ENCODE data around the gene NME3. TPM values are rescaled to one million over a fixed set of nuclear protein-coding genes. Genes with fewer than 3 reads are reported as not detected.

The NME3 gene
- total RNA-seq, 1 donor = 63.9 TPM

GRCh38 chr16:1724491-1724890, 46.9 kb downstream of the NME3 start:
- no peak overlapping the region for H3K4me3 ChIP-seq (ENCODE audit: low read depth, low read length)
- TF ChIP-seq CTCF (IDR thresholded peaks at IDR 0.05; ENCODE audit: insufficient read depth, low read depth, low read length) = no peak
- DNase-seq (ENCODE audit: low read depth) = no peak

DNA sequence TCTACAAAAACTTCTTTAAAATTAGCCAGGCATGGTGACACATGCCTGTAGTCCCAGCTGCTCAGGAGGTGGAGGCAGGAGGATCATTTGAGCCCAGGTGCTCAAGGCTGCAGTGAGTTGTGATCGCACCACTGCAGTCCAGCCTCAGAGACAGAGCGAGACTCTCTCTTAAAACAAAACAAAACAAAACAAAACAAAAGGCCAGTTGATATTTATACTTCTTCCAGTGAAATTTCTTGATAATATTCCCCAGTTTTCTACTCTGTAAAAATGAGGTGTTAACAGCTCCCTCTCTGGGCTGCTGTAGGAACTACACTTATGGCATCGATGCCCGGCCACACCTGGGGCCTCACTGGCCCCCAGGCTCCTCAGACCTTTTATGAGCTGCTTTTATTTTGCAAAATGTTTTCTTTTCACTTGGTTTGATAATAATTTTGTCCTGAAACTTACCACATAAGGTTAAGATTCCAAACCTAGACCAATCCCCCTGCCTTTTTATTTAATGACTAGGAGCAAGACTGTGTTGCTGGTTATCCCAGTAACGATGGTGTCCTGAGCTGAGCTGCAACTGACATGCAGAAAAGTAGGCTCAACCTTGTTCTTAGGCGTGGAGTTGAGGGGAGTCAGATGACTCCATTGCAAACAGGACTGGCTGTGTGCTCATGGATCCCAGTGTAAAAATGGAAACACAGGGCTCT, 47.7 kb downstream of the NME3 start:
- H3K4me3 ChIP-seq (ENCODE audit: low read depth, low read length) = no peak overlapping the region
- TF ChIP-seq CTCF (IDR thresholded peaks at IDR 0.05; ENCODE audit: insufficient read depth, low read depth, low read length) = peak; percentile 86
- peak; percentile 53 for DNase-seq (ENCODE audit: low read depth)

GRCh38 chr16:1721372-1721771, 50.0 kb downstream of the NME3 start:
- no peak for TF ChIP-seq CTCF (IDR thresholded peaks at IDR 0.05; ENCODE audit: insufficient read depth, low read depth, low read length)
- no peak for DNase-seq (ENCODE audit: low read depth)
- H3K4me3 ChIP-seq (ENCODE audit: low read depth, low read length) = no peak overlapping the region

Small RNAs within 50 kb of the gene (small RNA-seq; reads per million reads assigned to genes)
- 0.38 reads per million for gene MIR3177

Other genes starting within 250 kb of the NME3 start
- gene TMEM204, start 237.9 kb downstream of the NME3 start, total RNA-seq = 22.5 and 36.1 TPM in 2 replicates
- 19.6 and 24.6 TPM in 2 replicates for gene IFT140, start 159.5 kb downstream of the NME3 start, total RNA-seq
- 10.3 and 10.4 TPM in 2 replicates for gene CRAMP1, start 159.2 kb downstream of the NME3 start, total RNA-seq
- gene JPT2, start 93.3 kb downstream of the NME3 start, total RNA-seq = 39.3 and 61.7 TPM in 2 replicates
- gene MAPK8IP3, start 65.3 kb downstream of the NME3 start, total RNA-seq = 37.1 and 61.5 TPM in 2 replicates
- 13.9 and 15.5 TPM in 2 replicates for gene EME2, start 1.3 kb upstream of the NME3 start, total RNA-seq
- 52.7 and 67.0 TPM in 2 replicates for gene MRPS34, start 1.6 kb upstream of the NME3 start, total RNA-seq
- gene SPSB3, start 11.0 kb upstream of the NME3 start, total RNA-seq = 20.3 and 25.5 TPM in 2 replicates
- gene NUBP2, start 11.4 kb upstream of the NME3 start, total RNA-seq = 54.8 and 78.0 TPM in 2 replicates
- under 0.01 TPM in 1 of 2 replicates, not detected in the other for gene IGFALS, start 22.2 kb upstream of the NME3 start, total RNA-seq
- 22.5 and 24.6 TPM in 2 replicates for gene HAGH, start 55.3 kb upstream of the NME3 start, total RNA-seq
- gene FAHD1, start 55.7 kb upstream of the NME3 start, total RNA-seq = 51.8 and 63.8 TPM in 2 replicates
- under 0.01 TPM in 1 of 2 replicates, not detected in the other for gene MEIOB, start 100.6 kb upstream of the NME3 start, total RNA-seq
- not detected in 2 replicates for gene HS3ST6, start 146.9 kb upstream of the NME3 start, total RNA-seq
- 14.2 and 16.4 TPM in 2 replicates for gene MSRB1, start 171.7 kb upstream of the NME3 start, total RNA-seq
- gene RPL3L, start 183.1 kb upstream of the NME3 start, total RNA-seq = not detected in 2 replicates
- gene NDUFB10, start 188.0 kb upstream of the NME3 start, total RNA-seq = 87.2 and 156 TPM in 2 replicates
- gene RPS2, start 193.3 kb upstream of the NME3 start, total RNA-seq = 1,294 and 1,994 TPM in 2 replicates
- not detected in 2 replicates for gene RNF151, start 195.3 kb upstream of the NME3 start, total RNA-seq
- 28.5 and 39.0 TPM in 2 replicates for gene TBL3, start 200.5 kb upstream of the NME3 start, total RNA-seq
- 0.43 TPM in 1 of 2 replicates, not detected in the other for gene NOXO1, start 209.9 kb upstream of the NME3 start, total RNA-seq
- 9.5 and 13.9 TPM in 2 replicates for gene GFER, start 212.7 kb upstream of the NME3 start, total RNA-seq
- 1.6 and 2.6 TPM in 2 replicates for gene SYNGR3, start 218.4 kb upstream of the NME3 start, total RNA-seq
- 23.5 and 27.6 TPM in 2 replicates for gene ZNF598, start 238.3 kb upstream of the NME3 start, total RNA-seq
- 0.32 and 1.3 TPM in 2 replicates for gene NPW, start 248.2 kb upstream of the NME3 start, total RNA-seq